ENCODE results near the gene INSL3.
A peak's percentile ranks its signal among the peaks of the same experiment; 100 is the strongest.

The INSL3 gene

DNA sequence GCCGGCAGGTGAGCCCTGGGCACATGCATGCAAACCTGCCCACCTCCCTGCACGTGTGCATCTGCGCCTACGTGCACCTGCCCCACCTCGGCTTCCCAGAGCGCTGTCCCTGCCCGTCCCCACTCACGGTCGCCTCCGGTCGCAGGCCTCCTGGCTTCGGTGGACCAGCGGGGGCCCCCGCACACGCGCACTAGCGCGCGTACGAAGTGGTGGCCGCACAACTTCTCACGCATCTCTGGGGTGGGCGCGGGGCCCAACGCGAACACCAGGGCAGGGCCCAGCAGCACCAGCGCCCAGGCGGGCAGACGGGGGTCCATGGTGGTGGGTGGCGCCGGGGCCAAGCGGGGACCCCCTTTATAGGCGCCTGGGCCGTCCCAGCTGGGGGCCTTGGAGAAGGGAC is at the start of gene INSL3:
INSL3 (minus strand) TSS at position 330 of the 400 bp plus-strand sequence; CDS start at position 317, 13 bp downstream.
- no peak for DNase-seq

DNA sequence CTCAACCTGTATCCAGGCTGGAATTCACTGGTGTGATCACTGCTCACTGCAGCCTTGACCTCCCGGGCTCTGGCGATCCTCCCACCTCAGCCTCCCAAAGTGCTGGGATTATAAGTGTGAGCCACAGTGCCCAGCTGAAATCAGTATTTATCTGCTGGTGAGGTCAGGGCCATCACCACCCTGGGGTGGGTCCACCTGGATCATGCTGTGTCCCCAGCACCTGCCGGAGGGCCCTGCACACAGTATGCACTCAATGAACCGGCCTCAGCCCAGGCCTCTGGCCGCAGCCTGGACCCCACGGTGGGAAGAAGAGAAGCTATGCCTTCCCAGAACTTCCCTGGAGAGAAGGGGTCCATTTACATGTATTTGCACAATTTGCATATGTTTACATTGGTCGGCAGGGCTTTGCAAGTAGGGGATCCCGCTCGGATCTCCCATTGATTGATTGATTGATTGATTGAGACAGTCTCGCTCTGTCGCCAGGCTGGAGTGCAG is 47.8 kb upstream of the INSL3 start:
- no peak for DNase-seq

GRCh38 chr19:17868669-17869068 is 47.4 kb upstream of the INSL3 start:
- no peak for DNase-seq

DNA sequence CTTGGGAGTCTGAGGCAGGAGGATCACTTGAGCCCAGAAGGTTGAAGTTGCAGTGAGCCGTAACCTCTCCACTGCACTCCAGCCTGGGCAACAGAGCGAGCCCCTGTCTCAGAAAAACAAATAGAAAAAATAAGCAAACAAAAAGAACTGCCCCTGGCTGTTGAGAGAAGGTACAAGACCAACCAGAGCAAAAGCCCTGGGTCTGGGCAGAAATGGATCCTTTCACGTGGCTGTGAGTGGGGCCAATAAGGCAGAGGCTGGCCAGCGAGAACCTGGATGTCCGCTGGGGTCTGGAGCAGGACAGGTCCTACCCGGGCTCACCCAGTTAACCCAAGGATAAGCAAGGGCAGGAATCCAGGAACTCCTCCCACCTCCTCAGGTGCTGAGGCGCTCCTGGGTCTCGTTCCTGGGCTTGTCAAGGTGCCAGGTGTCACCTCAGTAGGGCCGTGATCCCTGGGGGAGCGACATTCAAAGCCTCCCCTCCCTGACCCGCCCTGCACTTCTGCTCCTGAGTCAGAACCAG is 45.7 kb upstream of the INSL3 start:
- no peak for DNase-seq

DNA sequence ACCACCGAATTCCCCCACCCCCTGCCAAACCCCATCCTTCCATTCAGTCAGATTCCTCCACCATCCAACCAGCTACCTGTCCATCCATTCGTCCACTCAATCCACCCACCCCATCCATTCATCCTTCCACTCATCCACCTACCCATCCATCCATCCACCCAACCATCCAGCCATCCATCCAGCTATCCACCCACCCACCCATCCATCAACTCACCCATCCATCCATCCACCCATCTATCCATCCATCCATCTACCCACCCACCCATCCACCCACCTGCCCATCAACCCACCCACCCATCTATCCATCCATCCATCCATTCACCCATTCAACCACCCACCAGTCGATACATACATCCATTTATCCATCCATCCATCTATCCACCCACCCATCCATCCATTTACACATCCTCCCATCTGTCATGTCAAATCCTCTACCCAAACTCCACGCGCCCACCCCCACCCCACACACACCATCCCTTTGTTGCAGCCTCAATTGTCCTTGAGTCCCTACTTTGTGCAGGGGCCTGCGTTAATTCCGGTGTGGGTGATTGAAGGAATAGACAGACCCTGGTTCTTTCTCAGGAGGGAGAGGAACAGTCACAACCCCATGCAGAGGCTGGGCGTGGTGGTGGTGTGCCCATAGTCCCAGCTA is 45.1 kb upstream of the INSL3 start:
- no peak for DNase-seq

DNA sequence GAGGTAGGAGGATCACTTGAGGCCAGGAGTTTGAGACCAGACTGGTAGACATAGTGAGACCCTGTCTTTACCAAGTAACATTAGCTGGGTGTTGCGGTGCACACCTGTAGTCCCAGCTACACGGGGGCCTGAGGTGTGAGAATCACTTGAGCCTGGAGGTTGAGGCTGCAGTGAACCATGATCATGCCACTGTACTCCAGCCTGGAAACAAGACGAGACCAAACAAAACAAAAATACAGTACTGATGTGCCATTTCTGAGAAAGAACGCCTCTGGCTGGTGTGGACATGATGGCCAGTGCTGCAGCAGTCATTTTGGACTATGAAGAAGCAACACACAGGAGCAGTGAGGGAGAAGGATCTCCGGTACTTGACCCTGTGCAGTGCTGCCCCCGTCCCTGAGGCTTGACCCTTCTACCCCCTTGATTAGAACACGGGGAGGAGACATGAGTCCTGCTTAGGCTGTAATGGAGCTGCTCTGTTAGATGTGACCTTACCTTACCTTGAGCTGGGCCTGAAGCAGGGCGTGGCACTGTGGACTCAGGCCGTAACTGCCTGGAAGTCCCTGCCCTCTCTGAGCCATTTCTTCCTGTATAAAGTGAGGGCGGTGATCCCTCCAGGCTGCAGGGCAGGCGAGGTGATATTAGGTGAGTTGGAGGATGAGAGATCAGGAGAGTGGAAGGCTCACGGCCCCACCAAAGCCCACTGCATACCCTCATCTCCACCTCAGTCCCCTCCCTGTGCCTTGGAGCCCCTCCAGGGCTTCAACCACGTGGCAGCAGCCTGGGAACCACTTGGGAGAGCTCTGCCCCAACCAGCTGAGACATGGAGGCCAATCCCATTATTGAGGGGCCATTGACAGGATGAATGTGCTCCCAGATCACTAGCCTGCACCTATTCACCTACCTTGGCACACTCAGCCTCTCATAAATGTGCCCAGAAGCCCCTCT is 44.3 kb upstream of the INSL3 start:
- DNase-seq: no peak

- no peak for DNase-seq
These were observed 42.3 kb upstream of the INSL3 start for GRCh38 chr19:17863520-17864182.

DNA sequence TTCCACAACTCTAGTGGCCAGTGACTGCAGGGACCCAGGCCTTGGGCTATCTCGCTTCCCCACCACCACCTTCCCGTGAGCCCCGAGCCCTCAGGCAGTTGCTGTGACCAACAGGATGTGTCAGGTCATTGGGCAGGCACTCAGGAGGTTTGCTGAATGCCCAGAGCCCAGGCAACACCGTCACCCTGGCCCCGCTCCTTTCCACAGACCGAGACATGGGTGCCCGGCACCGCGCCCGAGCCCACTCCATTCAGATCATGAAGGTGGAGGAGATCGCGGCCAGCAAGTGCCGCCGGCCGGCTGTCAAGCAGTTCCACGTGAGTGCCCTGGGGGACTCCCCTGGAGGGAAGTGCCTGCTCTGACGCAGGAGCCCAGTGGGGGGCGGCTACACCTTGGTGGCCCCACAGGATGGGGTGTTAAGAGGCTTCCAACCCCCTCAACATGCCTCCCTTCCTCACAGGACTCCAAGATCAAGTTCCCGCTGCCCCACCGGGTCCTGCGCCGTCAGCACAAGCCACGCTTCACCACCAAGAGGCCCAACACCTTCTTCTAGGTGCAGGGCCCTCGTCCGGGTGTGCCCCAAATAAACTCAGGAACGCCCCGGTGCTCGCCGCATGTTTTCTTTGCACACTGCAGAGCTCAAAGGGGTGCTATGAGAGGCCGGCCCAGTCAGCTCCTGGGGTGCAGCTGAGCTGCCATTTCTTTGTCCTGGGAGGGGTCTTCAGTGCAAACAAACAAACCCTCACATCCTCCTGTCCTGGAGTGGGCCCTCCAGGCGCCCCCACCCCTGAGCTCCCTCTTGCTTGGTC is 41.6 kb upstream of the INSL3 start:
- DNase-seq: no peak

GRCh38 chr19:17861542-17862402 is 40.5 kb upstream of the INSL3 start:
- no peak for DNase-seq

DNA sequence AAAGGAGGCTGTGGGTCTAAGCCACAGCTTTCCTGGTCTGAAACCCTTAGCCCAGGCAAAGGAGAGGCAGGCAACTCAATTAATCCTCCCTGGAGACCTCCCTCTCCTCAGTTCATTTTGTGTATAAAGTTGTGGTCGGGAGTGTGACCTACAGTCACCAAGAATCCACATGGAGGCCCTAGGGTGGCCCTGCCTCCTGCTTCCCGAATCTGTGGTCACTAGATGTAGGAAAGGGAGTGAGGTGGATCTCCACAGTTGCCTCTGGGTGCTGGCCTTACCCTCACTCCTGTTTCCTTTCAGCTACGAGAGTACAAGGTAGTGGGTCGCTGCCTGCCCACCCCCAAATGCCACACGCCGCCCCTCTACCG is 39.7 kb upstream of the INSL3 start:
- no peak for DNase-seq

- DNase-seq: no peak
These were observed 39.1 kb upstream of the INSL3 start for GRCh38 chr19:17860331-17860992.

DNA sequence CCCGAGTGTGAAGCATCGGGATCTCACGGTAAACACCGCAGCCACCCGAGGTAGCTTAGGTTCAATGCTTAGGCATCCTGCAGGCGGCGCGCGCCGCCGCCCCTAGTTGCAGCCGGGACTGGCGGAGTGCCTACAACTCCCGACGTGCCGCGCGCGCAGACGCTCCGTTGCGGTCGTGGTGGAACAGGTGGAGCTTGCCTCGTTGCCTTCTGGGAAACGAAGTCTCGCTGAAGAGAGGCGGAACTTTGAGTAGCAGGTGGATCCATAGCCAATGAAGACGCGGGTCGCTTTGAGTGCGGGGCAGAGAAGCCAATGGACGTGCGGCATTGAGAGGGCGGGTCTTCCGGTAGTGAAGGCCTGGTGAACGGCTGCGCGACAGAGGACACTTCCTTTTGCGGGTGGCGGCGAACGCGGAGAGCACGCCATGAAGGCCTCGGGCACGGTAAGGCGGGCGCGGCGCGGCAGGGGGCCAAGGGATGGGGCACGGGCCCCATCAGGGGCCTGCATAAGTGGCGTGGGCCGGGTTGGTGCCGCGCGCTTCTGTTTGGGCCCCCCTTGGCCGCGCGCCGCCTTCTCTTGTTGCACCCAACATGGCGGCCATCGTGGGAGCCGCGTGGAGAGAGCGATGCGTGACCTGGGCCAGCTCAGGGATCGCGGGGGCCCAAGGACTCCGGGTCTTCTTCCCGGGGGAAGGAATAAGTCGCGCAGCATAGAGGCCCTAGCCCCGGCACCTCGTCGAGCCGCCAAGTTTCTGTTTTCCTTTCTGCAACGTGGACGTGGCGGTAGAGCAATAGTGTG is 38.4 kb upstream of the INSL3 start, which contains the start of gene RPL18A:
RPL18A (plus strand) TSS at position 378 of the 798 bp plus-strand sequence; CDS start at position 425, 47 bp downstream.
- DNase-seq: peak; percentile 100

DNA sequence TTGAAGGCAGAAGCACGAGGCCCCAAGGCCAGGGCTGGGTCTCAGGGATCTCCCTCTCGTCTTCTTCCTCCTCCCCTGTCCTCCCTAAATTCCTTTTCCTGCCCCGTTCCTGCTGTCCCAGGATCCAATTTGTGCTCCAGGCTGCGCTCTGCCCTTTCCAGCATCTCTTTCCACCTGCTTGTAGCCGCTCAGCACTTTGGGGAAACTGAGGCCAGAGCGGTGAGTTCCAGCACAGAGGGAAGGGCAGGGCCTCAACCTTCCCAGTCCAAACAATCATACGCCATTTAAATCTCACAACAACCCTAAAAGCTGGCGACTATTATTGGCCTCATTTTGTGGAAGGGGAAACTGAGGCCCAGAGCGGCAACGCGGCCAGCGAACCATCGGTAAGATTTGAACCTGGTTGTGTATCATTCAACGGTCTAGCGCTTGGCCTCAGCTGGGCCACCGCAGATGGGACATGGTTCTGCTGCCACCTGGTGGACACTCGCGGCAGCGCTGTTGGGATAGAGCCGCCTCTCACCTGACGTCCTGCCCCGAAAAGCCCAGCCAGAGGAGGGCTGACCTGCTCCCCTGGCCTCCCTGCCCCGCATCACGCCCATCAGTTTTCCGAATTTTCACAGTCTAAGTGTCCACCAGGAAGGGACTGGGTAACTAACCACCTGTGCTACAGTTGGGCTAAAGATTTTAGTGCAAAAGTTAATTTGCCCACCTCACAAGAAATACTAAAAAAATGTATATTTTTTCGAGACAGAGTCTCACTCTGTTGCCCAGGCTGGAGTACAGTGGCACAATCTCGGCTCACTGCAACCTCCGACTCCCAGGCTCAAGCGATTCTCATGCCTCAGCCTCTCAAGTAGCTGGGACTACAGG is 34.2 kb upstream of the INSL3 start:
- peak; percentile 56 for DNase-seq

DNA sequence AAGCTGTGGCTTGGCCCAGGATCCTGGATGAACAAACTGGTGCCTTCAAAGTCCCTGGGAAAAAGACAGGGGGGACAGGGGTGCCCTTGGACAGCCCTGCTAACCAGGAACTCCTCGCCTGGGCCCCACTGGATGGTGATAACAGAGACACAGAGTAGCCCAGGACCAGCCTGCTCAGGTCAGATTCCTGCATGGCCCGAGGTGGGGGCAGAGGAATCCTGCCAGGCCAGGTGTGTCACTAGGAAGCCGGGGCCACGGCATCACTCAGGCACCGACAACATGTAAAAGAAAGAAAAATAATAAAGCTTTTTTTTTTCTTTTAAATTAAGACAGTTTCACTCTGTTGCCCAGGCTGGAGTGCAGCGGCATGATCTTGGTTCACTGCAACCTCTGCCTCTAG is 32.7 kb upstream of the INSL3 start:
- DNase-seq: no peak

DNA sequence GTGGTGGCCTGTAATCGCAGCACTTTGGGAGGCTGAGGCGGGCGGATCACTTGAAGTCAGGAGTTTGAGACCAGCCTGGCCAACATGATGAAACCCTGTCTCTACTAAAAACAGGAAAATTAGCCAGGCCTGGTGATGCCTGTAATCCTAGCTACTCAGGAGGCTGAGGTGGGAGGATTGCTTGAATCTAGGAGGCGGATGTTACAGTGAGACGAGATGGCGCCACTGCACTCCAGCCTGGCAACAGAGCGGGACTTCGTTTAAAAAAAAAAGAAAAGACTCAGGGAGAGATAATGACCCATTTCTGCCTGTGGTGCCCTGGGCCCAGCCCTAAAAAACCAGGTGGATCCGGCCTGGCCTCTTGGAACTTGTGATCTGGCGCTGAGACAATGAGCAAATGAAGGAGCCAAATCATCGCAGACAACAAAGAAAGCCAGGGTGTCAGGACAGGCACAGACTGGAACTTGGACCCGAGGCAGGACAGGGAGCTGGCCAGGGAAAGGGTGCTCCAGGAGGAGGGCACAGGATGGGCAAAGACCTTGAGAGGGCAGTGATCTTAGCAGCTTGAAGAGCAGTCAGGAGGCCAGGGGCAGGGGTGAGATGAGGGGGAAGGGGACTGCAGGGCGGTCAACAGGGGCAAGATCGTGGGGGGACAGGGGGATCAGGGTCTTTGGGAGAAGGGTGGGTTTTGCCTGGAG is 27.4 kb upstream of the INSL3 start:
- DNase-seq: peak; percentile 26

- no peak for DNase-seq
These were observed 26.4 kb upstream of the INSL3 start, which contains the start of gene JAK3 for GRCh38 chr19:17847538-17848366. Gene JAK3 (minus strand): TSS chr19:17847982. CDS start chr19:17844417, 3,565 bp downstream.

- no peak for DNase-seq
These were observed 24.8 kb upstream of the INSL3 start for GRCh38 chr19:17846146-17846545.
